Mesenchymal stem cell (in vitro differentiated cells and primary cell): Measurements from ENCODE around the gene TTBK1.

ENCODE experiments used
- DNase-seq: peaks from one replicate; pipeline ENCODE4 v3.0.0-alpha.2; 2013
- H2AFZ ChIP-seq: one replicate; pipeline ENCODE4 v1.6.1; 2013; ENCODE audit warnings: low read depth, mild to moderate bottlenecking, control low read depth, inconsistent platforms, low read length, moderate library complexity
- H2AK5ac ChIP-seq: 2 replicates; pipeline ENCODE4 v1.6.1; 2013; ENCODE audit warnings: low read length, moderate library complexity, mild to moderate bottlenecking, inconsistent platforms; ENCODE audit not compliant: severe bottlenecking
- H2BK120ac ChIP-seq: one replicate; pipeline ENCODE4 v1.6.1; 2013; ENCODE audit warnings: low read depth, mild to moderate bottlenecking, inconsistent platforms, low read length, moderate library complexity
- H2BK12ac ChIP-seq, 2 experiments: one replicate each; pipeline ENCODE4 v1.6.1; 2013; ENCODE audit warnings: inconsistent platforms in 2 of 2, low read length in 2 of 2, mild to moderate bottlenecking in 2 of 2, moderate library complexity in 2 of 2, control low read depth in 1 of 2
- H2BK15ac ChIP-seq: one replicate; pipeline ENCODE4 v1.6.1; 2013; ENCODE audit warnings: mild to moderate bottlenecking, low read depth, inconsistent platforms; ENCODE audit not compliant: poor library complexity, severe bottlenecking
- H2BK5ac ChIP-seq: 2 replicates; pipeline ENCODE4 v1.6.1; 2013; ENCODE audit warnings: low read depth, mild to moderate bottlenecking, low read length, control low read depth, inconsistent platforms; ENCODE audit not compliant: poor library complexity, severe bottlenecking
- H3K14ac ChIP-seq, 2 experiments: one replicate each; pipeline ENCODE4 v1.6.1; 2013; ENCODE audit warnings: inconsistent platforms in 2 of 2, low read length in 2 of 2, control low read depth in 1 of 2, mild to moderate bottlenecking in 1 of 2, moderate library complexity in 1 of 2
- H3K18ac ChIP-seq, 2 experiments: one replicate each; pipeline ENCODE4 v1.6.1; 2013; ENCODE audit warnings: inconsistent platforms in 2 of 2, low read length in 2 of 2, control low read depth in 1 of 2, low read depth in 1 of 2, mild to moderate bottlenecking in 1 of 2
- H3K23ac ChIP-seq, 2 experiments: one replicate each; pipeline ENCODE4 v1.6.1; 2013; ENCODE audit warnings: inconsistent platforms in 2 of 2, low read length in 2 of 2, mild to moderate bottlenecking in 2 of 2, moderate library complexity in 2 of 2, control low read depth in 1 of 2
- H3K27ac ChIP-seq: 2 replicates; pipeline ENCODE4 v1.5.1; 2013; ENCODE audit warnings: mild to moderate bottlenecking, moderate library complexity, low read length, control low read depth, inconsistent platforms; ENCODE audit not compliant: poor library complexity, severe bottlenecking
- H3K27me3 ChIP-seq, 2 experiments: 2 replicates each; pipeline versions ENCODE4 v1.6.1 to v1.7.0; 2013; ENCODE audit warnings: low read length in 2 of 2, mild to moderate bottlenecking in 2 of 2, moderate library complexity in 2 of 2, control low read depth in 1 of 2, inconsistent platforms in 1 of 2; ENCODE audit not compliant: control insufficient read depth in 1 of 2, insufficient read depth in 1 of 2
- H3K36me3 ChIP-seq, 2 experiments: 2 replicates each; pipeline versions ENCODE4 v1.6.1 to v1.7.0; 2013; ENCODE audit warnings: low read length in 2 of 2, control low read depth in 1 of 2, inconsistent platforms in 1 of 2, low read depth in 1 of 2, mild to moderate bottlenecking in 1 of 2; ENCODE audit not compliant: insufficient read depth in 2 of 2, control insufficient read depth in 1 of 2
- H3K4ac ChIP-seq, 2 experiments: one replicate each; pipeline ENCODE4 v1.6.1; 2013; ENCODE audit warnings: inconsistent platforms in 2 of 2, low read length in 2 of 2, mild to moderate bottlenecking in 2 of 2, moderate library complexity in 2 of 2, control low read depth in 1 of 2, low read depth in 1 of 2
- H3K4me1 ChIP-seq: 2 replicates; pipeline ENCODE4 v1.6.1; 2013; ENCODE audit warnings: low read depth, low read length, control low read depth; ENCODE audit not compliant: control insufficient read depth, insufficient read depth
- H3K4me2 ChIP-seq: 2 replicates; pipeline ENCODE4 v1.6.1; 2013; ENCODE audit warnings: low read length, mild to moderate bottlenecking, inconsistent platforms; ENCODE audit not compliant: poor library complexity, severe bottlenecking
- H3K4me3 ChIP-seq, 2 experiments: 2 replicates each; pipeline versions ENCODE4 v1.5.1 to v1.7.0; 2013; ENCODE audit warnings: low read length in 2 of 2, mild to moderate bottlenecking in 2 of 2, control low read depth in 1 of 2, low read depth in 1 of 2; ENCODE audit not compliant: insufficient read depth in 1 of 2
- H3K79me1 ChIP-seq: replicated peaks from 2 replicates; pipeline ENCODE4 v1.6.1; 2013; ENCODE audit warnings: mild to moderate bottlenecking, control low read depth, low read length, inconsistent platforms; ENCODE audit not compliant: poor library complexity, severe bottlenecking
- H3K9ac ChIP-seq: 2 replicates; pipeline ENCODE4 v1.7.0; 2013; ENCODE audit warnings: mild to moderate bottlenecking, low read length, moderate library complexity
- H3K9me3 ChIP-seq: 2 replicates; pipeline ENCODE4 v1.7.0; 2013; ENCODE audit warnings: mild to moderate bottlenecking, low read length; ENCODE audit not compliant: control insufficient read depth
- H4K8ac ChIP-seq: one replicate; pipeline ENCODE4 v1.6.1; 2013; ENCODE audit warnings: inconsistent platforms, mild to moderate bottlenecking, low read length, moderate library complexity
- H4K91ac ChIP-seq: one replicate; pipeline ENCODE4 v1.6.1; 2013; ENCODE audit warnings: mild to moderate bottlenecking, low read length, inconsistent platforms
- WGBS: methylation state at CpG from one replicate; pipeline ENCODE4 v1.1.7; 2013; ENCODE audit warnings: mixed read lengths; 5-methylcytosine and 5-hydroxymethylcytosine counted together

Gene TTBK1

GRCh38 chr6:43282636-43283513 lies 39.6 kb downstream of the TTBK1 start:
- no peaks in the 10 kb centered on the region for H3K36me3 ChIP-seq
- H2BK120ac ChIP-seq, result no peak overlapping the region
- H3K4me2 ChIP-seq, result no peak overlapping the region
- WGBS, result 87% methylated on average over 32 of the region's 32 CpGs
- H2BK15ac ChIP-seq, result no peak overlapping the region
- no peak overlapping the region for H3K9ac ChIP-seq
- H2BK12ac ChIP-seq, result no peak overlapping the region
- no peak overlapping the region for H2AFZ ChIP-seq
- no peaks in the 10 kb centered on the region for H3K79me1 ChIP-seq
- no peak overlapping the region for H3K27ac ChIP-seq
- H3K4ac ChIP-seq, result no peak overlapping the region
- H2BK5ac ChIP-seq, result no peak overlapping the region
- DNase-seq, result no peak
- peaks cover 4% of the 10 kb centered on the region for H3K4me1 ChIP-seq
- no peak overlapping the region for H3K14ac ChIP-seq
- H3K23ac ChIP-seq, result no peak overlapping the region
- H3K9me3 ChIP-seq, result no peaks in the 10 kb centered on the region
- peaks cover 72 to 77% of the 10 kb centered on the region in 2 experiments for H3K27me3 ChIP-seq
- H3K4me3 ChIP-seq, result no peak overlapping the region
- no peak overlapping the region for H4K8ac ChIP-seq
- H4K91ac ChIP-seq, result no peak overlapping the region
- H2AK5ac ChIP-seq, result no peak overlapping the region
- no peak overlapping the region for H3K18ac ChIP-seq

- no peak overlapping the region for H3K27ac ChIP-seq
- H2BK12ac ChIP-seq, result no peak overlapping the region
- H2BK120ac ChIP-seq, result no peak overlapping the region
- no peak overlapping the region for H2BK5ac ChIP-seq
- no peaks in the 10 kb centered on the region for H3K9me3 ChIP-seq
- no peak overlapping the region for H4K8ac ChIP-seq
- no peaks in the 10 kb centered on the region for H3K79me1 ChIP-seq
- no peak overlapping the region for H3K4ac ChIP-seq
- H3K4me1 ChIP-seq, result peaks cover 4% of the 10 kb centered on the region
- peaks cover 71 to 82% of the 10 kb centered on the region in 2 experiments for H3K27me3 ChIP-seq
- no peak overlapping the region for H2AFZ ChIP-seq
- H3K36me3 ChIP-seq, result no peaks in the 10 kb centered on the region
- no peak overlapping the region for H3K9ac ChIP-seq
- no peak overlapping the region for H3K14ac ChIP-seq
- no peak overlapping the region for H2AK5ac ChIP-seq
- H3K4me3 ChIP-seq, result no peak overlapping the region
- no peak overlapping the region for H3K23ac ChIP-seq
- H4K91ac ChIP-seq, result no peak overlapping the region
- H2BK15ac ChIP-seq, result no peak overlapping the region
- H3K18ac ChIP-seq, result no peak overlapping the region
- no peak for DNase-seq
- no peak overlapping the region for H3K4me2 ChIP-seq
- 93% methylated on average over 16 of the region's 18 CpGs for WGBS
These were observed 40.2 kb downstream of the TTBK1 start for GRCh38 chr6:43283514-43283901.

- no peak overlapping the region for H2BK12ac ChIP-seq
- no peak overlapping the region for H3K9ac ChIP-seq
- H2AFZ ChIP-seq, result no peak overlapping the region
- no peak overlapping the region for H2AK5ac ChIP-seq
- H3K4ac ChIP-seq, result no peak overlapping the region
- no peak overlapping the region for H2BK15ac ChIP-seq
- H3K9me3 ChIP-seq, result no peaks in the 10 kb centered on the region
- H3K23ac ChIP-seq, result no peak overlapping the region
- H3K27ac ChIP-seq, result no peak overlapping the region
- H4K91ac ChIP-seq, result no peak overlapping the region
- H3K4me1 ChIP-seq, result peaks cover 4% of the 10 kb centered on the region
- no peak overlapping the region for H2BK120ac ChIP-seq
- DNase-seq, result no peak
- no peak overlapping the region for H3K18ac ChIP-seq
- H3K14ac ChIP-seq, result no peak overlapping the region
- WGBS, result 93% methylated on average over 27 of the region's 27 CpGs
- H3K79me1 ChIP-seq, result no peaks in the 10 kb centered on the region
- no peak overlapping the region for H4K8ac ChIP-seq
- H3K4me2 ChIP-seq, result no peak overlapping the region
- peak overlapping the region in 1 of 2 experiments; percentile 26 for H3K4me3 ChIP-seq
- no peaks in the 10 kb centered on the region for H3K36me3 ChIP-seq
- peaks cover 70 to 80% of the 10 kb centered on the region in 2 experiments for H3K27me3 ChIP-seq
- H2BK5ac ChIP-seq, result no peak overlapping the region
These were observed 40.6 kb downstream of the TTBK1 start for GRCh38 chr6:43283905-43284304.

GRCh38 chr6:43284991-43285781 lies 41.9 kb downstream of the TTBK1 start:
- H3K9me3 ChIP-seq, result no peaks in the 10 kb centered on the region
- peaks cover 4% of the 10 kb centered on the region for H3K4me1 ChIP-seq
- H3K36me3 ChIP-seq, result no peaks in the 10 kb centered on the region
- H3K18ac ChIP-seq, result no peak overlapping the region
- H2AK5ac ChIP-seq, result no peak overlapping the region
- no peak overlapping the region for H3K4me2 ChIP-seq
- 15% methylated on average over 69 of the region's 83 CpGs for WGBS
- no peak for DNase-seq
- no peak overlapping the region for H2BK15ac ChIP-seq
- H3K9ac ChIP-seq, result no peak overlapping the region
- H3K4ac ChIP-seq, result no peak overlapping the region
- H3K27me3 ChIP-seq, result peaks cover 57 to 69% of the 10 kb centered on the region in 2 experiments
- H3K27ac ChIP-seq, result no peak overlapping the region
- H2AFZ ChIP-seq, result no peak overlapping the region
- H3K14ac ChIP-seq, result no peak overlapping the region
- no peaks in the 10 kb centered on the region for H3K79me1 ChIP-seq
- no peak overlapping the region for H2BK12ac ChIP-seq
- no peak overlapping the region for H4K8ac ChIP-seq
- H3K23ac ChIP-seq, result no peak overlapping the region
- H2BK5ac ChIP-seq, result no peak overlapping the region
- H2BK120ac ChIP-seq, result no peak overlapping the region
- no peak overlapping the region for H4K91ac ChIP-seq
- no peak overlapping the region for H3K4me3 ChIP-seq
